ENCODE measurements around the gene GALNT5.
"Not testable (repeated sequence)": the region's sequence is repeated elsewhere in the genome, so short reads cannot be mapped to it uniquely, and the experiment has no call there.

Gene GALNT5

DNA sequence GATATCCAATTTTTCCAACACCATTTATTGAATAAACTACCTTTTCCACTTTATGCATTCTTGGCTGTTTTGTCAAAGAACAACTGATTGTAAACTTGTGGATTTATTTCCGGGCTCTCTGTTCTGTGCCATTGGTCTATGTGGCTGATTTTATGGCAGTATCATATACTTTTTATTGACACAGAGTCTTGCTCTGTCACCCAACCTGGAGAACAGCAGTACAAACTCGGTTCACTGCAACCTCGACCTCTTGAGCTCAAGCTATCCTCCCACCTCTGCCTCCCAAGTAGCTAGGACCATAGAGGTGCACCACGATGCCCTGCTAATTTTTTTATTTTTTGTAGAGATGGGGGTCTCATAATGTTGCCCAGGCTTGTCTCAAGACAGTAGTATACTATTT, 6.7 kb upstream of the GALNT5 start:
- DNase-seq = no peak

DNA sequence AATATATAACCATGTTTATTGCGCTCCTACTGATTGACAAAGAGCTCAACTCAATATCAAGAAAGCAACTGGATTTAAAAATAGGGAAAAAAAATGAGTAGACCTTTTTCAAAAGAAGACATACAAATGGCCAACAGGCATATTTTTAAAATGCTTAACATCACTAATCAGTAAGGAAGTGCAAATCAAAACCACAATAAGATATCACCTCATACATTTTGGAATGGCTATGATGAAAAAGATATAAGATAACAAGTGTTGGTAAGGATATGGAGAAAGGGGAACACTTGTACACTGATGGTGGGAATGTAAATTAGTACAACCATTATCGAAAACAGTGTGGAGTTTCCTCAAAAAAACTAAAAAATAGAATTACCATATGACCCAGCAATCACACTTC, 5.6 kb upstream of the GALNT5 start:
- DNase-seq = no peak

DNA sequence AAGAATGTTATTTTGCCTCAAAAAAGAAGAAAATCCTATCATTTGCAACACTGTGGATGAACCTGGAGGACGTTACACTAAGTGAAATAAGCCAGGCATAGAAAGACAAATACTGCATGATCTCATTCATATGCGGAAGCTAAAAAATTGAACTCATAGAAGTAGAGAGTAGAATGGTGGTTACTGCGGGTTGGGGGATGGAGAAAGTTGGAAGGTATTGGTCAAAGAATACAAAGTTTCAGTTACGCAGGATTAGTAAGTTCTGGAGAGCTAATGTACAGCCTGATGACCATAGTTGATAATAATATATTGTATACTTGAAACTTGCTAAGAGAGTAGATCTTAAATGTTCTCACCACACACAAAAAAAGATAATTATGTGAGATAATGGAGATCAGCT, 5.0 kb upstream of the GALNT5 start:
- no peak for DNase-seq

DNA sequence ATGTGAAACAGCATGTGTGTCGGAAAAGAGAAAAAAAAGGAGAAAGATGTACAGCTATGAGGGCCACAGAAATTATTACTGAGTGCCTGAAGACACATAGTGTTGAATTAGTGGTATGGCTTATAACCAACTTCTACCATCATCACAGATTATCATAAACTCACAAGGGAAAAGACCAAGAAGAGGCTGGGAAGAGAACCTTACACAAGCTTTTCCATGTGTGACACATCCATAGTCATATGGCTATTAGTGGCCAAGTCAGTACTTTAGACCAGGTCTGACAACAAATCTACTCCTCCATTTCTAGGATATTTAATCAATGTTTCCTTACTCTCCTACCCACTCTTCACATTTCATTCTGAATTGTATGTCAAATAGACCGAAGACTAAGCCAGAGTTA, 3.5 kb upstream of the GALNT5 start:
- no peak for DNase-seq

DNA sequence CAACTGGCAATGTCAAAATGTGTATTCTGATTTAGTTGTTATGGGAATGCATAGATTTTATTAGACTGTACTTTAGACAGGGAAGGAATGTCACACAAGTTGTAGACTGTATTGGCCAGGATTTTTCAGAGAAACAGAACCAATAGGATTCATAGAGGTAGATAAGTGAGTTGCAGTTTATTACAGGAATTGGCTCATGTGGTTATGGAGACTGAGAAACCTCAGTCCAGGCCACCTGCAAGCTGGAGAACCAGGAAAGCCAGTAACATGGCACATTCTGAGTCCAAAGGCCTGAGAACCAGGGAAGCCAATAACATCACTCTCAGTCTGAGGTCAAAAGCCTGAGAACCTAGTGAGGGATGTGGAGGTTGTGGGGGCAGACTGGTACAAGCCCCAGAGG, 1.8 kb upstream of the GALNT5 start:
- no peak for DNase-seq

DNA sequence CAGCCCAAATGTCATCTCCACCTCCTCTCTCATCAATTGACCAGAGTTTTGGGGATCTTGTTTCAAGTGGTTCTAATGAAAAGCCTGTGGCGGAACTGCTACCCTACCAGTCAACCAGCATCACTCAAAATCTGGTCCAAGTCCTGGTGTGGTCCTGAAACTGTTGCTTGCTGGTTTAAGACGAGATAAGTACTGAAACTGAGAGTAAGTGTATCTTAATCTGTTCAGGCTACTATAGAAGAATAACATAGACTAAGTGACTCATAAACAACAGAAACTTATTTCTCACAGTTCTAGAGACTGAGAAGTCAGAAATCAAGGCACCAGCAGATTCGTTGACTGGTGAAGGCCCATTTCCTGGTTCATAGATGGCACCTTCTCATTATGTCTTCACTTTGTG, 879 bp upstream of the GALNT5 start:
- DNase-seq = no peak

DNA sequence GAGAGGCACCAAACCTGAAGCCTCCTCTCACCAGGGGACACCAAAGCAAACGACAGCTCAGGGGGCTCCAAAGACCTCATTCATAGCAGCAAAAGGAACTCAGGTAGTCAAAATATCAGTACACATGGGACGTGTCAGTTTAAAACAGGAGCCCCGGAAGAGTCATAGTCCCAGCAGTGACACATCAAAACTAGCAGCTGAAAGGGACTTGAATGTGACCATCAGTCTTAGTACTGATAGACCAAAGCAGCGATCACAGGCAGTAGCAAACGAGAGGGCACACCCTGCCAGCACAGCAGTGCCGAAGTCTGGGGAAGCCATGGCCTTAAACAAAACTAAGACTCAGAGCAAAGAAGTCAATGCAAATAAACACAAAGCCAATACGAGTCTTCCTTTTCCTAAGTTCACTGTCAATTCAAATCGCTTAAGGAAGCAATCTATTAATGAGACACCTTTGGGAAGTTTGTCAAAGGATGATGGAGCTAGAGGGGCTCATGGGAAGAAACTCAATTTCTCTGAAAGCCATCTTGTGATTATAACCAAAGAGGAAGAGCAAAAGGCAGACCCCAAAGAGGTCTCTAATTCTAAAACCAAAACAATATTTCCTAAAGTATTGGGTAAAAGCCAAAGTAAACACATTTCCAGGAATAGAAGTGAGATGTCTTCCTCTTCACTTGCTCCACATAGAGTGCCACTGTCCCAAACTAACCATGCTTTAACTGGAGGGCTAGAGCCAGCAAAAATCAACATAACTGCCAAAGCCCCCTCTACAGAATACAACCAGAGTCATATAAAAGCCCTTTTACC, 1.2 kb downstream of the GALNT5 start:
- DNase-seq = no peak

DNA sequence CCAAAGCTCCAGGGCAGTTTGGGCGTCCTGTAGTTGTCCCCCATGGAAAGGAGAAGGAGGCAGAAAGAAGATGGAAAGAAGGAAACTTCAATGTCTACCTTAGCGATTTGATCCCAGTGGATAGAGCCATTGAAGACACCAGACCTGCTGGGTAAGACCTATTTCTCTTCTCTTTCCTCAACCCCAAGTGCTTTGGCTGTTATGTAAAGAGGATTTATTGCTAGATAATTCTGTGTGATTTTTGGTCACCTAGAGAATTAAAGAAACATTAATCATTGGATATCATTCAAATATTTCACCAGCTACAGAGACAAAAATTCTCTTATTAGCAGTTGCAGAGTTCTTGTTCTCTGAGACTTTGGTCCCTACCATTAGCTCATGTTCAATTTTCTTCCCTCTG, 1.9 kb downstream of the GALNT5 start:
- DNase-seq = no peak

DNA sequence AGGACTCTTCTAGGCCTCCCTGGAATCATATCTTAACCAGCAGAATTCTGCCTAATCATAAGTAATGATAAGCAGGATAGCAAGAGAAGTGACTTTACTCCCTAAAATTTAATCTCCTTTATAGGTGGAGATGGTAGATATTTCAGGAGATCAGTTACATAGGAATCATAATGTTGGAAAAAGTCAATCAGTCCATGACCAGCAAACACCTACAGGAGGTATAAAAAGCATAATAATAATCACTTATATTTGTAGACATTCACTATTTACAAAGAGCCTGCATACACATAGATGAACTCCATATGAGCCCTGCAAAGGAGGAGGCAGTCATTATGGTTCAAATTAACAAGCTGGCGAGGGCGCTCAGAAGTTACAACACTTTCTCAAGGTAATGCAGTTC, 2.5 kb downstream of the GALNT5 start:
- DNase-seq = no peak

DNA sequence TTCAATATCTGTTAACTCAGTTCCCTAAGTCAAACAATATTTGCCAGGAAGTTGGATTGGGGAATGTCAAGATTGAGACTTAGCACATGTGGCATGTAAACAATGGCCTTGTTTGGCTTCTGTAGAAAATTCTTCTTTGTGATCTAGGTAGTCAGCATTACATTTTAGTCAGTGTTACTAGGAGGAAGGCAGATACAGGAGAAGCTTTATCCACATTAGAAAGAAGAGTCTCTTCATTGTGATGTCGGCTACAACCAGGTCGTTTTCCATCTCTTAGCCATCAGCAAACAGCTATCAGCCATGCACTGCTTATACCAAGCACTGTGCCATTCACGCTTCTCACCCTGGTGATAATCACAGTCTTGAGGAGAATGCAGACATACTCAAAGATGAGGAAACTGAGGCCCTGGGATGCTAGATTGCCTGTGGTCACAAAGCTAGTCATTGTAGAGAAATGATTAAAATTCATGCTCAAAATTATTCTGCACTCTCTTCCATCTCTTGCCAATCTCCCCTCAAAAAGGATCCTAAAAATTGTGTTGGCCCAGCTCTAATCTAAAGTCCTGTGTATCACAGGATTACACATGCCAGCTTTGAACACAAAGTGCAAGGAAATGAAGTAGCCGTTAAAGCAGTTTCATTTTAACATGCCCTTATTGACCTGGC, 3.2 kb downstream of the GALNT5 start:
- DNase-seq = no peak

DNA sequence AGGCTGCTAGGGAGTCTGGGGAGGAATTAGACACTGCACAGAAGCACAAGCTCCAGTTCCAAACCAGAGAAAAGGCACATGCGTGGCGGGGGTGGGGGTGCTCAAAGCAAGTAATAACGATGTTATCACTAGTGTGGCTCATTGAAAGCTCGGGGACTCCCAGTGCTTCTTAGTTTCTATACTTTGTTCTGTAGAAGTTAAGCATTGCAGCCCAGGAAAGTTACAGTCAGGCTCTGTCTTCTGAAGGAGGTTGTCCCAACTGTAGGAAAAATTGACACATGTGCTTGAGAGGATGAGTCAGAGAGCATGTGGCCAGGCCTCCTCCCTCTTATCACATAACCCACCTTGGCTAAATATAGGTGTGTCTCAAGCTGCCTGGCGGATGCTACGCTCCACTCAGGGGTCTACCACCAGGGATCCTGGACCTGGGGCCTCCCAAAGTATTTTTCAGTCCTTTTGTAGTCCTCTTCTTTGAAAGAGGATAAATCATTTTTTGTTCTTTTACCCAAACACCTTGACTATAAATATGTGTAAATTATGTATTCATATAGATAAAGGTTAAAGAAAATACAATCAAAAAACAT, 3.8 kb downstream of the GALNT5 start:
- peak; percentile 61 for DNase-seq

DNA sequence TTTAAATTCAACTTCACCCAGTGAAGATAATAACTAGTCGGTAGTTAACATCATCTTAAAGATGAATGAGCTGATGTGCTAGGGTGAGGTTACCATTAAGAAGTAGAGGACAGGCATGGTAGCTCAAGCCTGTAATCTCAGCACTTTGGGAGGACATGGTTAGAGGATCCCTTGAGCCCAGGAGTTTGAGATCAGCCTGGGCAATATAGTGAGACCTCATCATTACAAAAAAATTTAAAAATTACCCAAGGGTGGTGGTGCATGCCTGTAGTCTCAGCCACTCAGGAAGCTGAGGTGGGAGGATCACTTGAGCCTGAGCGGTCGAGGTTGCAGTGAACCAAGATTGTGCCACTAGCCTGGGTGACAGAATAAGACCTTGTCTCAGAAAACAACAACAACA, 4.7 kb downstream of the GALNT5 start:
- DNase-seq = no peak

DNA sequence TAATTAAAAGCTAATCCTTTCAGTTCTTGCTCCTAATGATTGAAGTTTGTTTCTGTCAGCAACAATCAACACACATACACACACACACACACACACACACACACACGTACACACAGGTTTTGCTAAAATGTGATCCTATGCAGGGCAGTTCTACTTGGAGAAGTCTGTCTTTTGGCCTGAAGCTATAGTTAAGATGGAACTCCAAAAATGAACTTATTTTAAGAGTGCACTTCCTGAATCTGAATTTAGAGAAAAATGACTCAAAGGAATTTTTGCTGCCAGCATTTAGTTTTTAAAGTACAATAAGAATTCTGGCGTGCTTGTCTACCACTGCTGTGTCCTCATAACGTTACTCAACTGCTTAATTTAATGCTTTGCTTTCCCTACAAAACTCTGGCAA, 6.6 kb downstream of the GALNT5 start:
- no peak for DNase-seq

DNA sequence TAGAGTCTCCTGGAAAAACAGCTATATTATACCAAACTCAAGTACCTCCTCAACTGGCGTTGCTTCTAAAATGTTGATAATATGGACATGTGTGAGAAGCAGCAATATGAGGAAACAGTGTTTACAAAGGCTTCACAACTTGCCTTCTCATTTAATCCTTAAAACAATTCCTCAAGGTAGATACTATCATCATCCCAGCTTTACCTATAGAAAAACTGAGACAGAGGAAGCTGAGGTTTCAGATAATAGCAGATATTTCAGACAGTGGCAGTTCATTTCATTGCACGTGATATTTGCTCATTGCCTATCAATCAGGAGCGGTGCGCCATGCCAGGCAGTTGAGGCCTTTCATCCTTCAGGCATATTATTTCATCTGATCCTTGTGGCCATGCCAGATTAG, 8.3 kb downstream of the GALNT5 start:
- DNase-seq = no peak

DNA sequence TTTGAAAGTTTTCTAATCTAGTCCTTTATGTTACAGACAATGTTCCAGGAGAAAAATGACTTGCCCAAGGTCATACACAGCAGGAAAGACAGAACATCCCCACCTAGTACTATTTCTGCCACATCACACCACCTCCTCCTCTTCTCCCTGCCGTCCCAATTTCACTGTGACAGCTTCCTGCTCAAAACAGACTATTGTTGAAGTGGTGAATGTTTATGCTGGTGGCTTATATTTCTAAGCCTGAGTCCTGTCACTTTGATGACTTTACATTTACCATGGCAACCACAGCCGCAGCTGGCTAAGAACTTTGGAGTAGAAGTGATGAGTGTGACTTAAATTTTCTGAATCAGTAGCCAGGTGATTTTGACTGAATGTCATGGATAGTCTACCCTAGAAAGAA, 10.0 kb downstream of the GALNT5 start:
- no peak for DNase-seq

DNA sequence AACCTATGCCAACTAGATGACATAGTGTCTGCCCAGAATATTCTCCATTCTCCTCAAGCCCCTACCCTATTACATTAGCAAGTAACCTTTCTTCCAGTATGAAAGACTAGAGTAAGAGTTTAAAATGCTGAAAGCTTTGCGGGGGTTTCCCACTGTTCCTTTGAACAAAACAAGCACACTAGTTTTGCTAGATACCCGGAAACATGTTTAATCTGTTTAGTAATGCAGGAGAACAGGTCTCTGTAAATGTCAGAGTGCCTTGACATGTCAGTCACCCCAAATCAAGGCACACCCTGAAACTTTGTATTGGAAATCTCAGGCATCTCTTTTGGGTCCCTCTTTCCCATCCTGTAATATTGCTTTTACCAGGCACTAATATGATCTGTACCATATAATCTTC, 11.6 kb downstream of the GALNT5 start:
- no peak for DNase-seq

DNA sequence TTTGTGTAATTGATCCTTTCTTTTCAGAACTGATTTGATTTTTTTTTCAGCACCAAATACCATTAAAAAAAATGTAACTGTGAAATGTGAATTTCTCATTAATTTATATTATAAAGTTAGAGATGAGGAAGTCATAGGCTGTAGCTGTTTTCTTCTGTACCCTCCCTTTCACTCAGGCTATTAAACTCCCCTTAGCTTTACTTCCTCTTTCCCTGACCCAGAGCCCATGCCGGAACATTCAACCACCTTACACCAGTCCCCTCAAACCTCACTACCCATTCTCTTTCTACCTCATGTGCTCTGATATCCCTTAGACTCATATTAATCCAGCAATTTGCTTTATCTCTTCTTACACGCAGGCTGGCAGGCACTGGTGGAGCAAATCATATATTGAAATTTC, 12.4 kb downstream of the GALNT5 start:
- no peak for DNase-seq

DNA sequence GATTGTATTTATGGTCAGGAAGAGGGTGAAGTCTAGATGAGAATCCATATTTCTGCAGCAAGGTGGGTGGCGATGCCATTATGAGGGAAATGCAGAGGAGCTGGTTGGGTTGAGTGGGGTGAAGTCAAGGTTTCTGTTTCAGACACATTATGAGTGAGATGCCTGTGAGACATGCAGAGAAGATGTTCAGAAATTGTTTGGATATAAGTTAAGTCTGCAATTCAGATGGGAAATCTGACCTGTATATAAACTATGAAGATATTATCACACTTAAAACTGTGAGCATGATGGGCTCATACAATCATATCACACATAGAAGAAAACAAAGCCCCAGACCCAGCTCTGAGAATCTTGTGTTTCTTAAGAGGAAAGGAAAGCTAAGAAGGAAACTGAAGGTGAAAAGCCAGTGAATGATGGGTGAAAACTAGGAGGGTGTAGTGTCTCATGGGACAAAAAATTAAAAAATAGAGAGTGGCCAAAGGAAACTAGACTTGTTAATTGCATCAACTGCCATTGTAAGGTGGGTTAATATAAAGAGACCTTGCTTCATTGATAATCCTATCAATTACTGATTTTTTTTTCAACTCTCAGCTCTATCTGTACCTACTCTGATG, 14.2 kb downstream of the GALNT5 start:
- no peak for DNase-seq

DNA sequence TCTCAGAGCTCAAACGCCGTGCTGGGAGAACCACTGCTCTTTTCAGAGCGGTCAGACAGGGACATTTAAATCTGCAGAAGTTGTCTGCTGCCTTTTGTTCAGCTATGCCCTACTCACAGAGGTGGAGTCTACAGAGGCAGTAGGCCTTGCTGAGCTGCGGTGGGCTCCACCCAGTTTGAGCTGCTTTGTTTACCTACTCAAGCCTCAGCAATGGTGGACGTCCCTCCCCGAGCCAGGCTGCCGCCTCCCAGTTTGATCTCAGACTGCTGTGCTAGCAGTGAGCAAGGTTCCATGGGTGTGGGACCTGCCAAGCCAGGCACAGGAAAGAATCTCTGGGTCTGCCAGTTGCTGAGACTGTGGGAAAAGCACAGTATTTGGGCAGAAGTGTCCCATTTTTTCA, 21.8 kb downstream of the GALNT5 start:
- DNase-seq = not testable (repeated sequence)

DNA sequence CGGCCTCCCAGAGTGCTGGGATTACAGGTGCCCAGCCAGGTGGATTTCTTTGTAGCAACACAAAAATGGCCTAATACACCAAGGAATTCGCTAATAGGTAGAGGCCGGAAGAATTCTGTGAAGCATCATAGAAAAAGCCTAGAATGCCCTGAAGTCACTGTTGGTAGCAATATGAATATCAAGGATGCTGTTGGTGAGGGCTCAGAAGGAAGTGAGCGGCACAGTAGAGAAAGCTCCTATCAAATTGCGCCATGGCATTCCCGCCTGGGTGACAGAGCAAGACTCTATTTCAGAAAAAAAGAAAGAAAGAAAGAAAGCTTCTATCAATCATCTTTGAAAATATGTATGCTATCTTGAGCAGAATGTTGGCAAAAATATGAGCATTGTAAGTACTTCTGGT, 23.8 kb downstream of the GALNT5 start:
- no peak for DNase-seq

DNA sequence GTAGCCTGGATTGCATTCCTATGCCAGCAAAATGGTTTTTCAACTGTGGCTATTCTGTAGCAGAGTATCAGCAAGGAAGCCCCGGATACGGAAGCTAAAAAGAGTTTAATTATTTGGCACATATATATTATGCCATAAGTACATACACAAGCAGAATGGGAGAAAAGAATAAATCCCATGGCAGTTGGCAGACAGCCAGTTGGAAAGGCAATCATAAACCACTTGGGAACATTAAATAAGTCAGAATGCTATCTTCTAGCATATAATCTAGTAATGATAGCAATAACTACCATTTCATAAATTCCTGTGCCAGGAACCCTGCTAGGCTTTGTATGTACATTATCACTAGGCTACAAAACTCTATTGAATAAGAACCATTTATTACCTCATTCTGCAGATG, 26.0 kb downstream of the GALNT5 start:
- DNase-seq = no peak

DNA sequence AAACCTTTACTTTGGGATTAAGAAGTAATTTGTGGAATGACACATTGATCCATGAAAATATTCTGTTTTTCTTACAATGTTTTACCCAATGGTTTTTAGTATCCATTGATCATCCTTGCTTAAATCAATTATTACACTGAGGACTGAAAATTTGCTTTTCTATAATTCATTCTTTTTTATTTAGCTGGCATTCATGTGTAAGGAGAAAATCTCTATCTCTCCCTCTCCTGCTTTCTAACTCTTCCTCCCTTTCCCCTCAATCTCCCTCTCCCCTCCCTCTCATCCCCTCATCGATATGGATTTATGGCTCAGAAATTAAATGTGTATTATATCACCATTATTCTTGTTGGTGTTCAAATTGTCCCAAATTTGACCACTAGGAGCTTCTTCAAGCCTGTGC, 29.7 kb downstream of the GALNT5 start:
- no peak for DNase-seq

DNA sequence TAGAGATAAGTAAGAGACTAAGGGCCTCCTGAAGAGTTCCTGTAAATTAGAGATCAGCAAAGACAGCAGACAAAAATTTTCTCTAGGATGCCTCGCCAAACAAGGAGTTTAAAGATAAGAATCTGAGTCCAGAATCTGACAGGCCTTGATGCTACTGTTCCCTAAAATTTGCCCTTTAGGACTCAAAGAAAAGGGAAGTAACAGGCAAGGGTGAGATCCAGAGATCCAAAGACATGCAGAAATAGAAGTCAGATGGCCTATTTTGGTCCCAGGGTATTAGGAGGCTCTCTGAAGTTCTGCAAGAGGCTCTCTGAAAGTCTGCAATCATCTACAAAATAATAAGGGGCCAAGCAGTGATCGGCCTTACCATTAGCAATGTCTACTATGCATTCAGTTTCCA, 33.0 kb downstream of the GALNT5 start:
- no peak for DNase-seq

DNA sequence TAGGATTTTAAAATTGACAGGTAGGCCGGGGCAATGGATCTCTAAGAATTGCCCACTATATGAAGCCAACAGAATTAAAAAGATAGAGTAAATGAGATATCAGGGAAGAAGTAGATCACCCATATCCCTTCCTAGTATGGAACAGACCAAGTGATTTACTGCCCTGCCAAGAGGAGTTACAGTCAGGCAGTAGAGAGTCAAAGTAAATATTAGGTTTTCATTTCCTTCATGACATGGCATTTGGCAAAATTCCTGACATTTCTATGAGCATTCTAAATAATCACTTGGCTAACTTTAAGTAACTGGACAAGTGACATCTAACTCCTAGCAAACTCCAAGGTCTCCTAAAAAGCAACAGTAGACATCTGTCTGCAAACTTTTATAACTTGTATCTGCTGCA, 33.5 kb downstream of the GALNT5 start:
- no peak for DNase-seq

Data from NCI-H748 treated with DMSO at 0.1 percent for 48 hours (cell line).